IPS-15b (cell line): ENCODE results near the gene ZNF280C.

Source experiments
- H3K27me3 ChIP-seq: one replicate; pipeline ENCODE4 v1.6.1; 2013; ENCODE audit warnings: low read length; ENCODE audit not compliant: control insufficient read depth, insufficient read depth
- H3K36me3 ChIP-seq: one replicate; pipeline ENCODE4 v1.6.1; 2013; ENCODE audit warnings: low read length; ENCODE audit not compliant: control insufficient read depth, insufficient read depth
- H3K4me1 ChIP-seq: one replicate; pipeline ENCODE4 v1.6.1; 2013; ENCODE audit warnings: mild to moderate bottlenecking, low read length; ENCODE audit not compliant: control insufficient read depth, insufficient read depth
- H3K4me3 ChIP-seq: one replicate; pipeline ENCODE4 v1.5.1; 2013; ENCODE audit warnings: low read depth, low read length
- H3K9ac ChIP-seq: one replicate; pipeline ENCODE4 v1.6.1; 2013; ENCODE audit warnings: low read depth, mild to moderate bottlenecking, low read length
- H3K9me3 ChIP-seq: one replicate; pipeline ENCODE4 v1.6.1; 2013; ENCODE audit warnings: mild to moderate bottlenecking, low read length; ENCODE audit not compliant: control insufficient read depth, insufficient read depth

The ZNF280C gene

DNA sequence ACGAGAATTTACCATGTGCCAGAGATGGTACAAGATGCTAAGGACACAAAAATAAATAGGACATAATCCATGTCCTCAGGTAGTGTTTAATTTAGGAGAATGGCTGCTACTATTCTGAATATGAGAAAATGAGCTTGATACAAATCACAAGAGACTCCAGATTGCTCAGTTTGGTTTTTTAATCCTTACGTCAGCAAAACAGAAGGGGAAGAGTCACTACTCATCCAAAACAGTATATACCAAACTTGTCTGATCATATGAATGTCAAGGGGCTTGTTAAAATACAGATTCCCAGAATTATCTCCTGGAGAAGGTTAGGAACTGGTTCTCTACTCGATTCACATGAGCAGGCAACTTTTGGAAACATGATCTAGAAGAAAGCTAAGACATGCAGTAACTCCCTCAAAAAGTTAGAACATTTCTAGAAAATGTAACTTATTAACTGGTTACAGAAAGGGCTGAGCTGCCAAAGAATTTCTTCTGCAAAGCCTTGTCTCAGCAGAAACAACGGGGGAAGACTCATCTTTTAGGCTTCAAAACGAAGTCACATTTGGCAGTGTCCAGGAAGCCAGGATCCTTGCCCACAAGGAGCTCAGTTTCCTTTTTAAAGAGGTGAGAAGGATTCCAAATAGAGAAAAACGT lies 106.5 kb downstream of the ZNF280C start:
- Histone ChIP-seq H3K36me3 (peaks cover 3% of the 10 kb centered on the region), H3K9ac (no peak overlapping the region), H3K4me1 (no peaks in the 10 kb centered on the region), H3K27me3 (no peaks in the 10 kb centered on the region), H3K9me3 (no peaks in the 10 kb centered on the region), H3K4me3 (no peak overlapping the region)

DNA sequence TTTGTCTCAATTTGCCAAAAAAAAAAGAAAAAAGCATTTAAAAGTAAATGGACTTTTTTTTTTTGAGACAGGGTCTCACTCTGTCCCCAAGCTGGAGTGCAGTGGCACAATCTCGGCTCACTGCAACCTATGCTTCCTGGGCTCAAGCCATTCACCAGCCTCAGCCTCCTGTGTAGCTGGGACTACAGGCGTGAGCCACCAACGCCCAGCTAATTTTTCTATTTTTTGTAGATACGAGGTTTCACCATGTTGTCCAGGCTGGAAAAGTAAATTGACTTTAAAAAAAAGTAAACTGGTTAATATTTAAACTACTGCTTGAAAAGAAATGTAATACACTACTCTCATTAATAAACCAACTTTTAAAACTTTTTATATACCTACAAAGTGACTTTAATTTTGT lies 108.9 kb downstream of the ZNF280C start:
- Histone ChIP-seq H3K36me3 (peaks cover 4% of the 10 kb centered on the region), H3K9ac (no peak overlapping the region), H3K4me1 (no peaks in the 10 kb centered on the region), H3K27me3 (no peaks in the 10 kb centered on the region), H3K9me3 (no peaks in the 10 kb centered on the region), H3K4me3 (no peak overlapping the region)

DNA sequence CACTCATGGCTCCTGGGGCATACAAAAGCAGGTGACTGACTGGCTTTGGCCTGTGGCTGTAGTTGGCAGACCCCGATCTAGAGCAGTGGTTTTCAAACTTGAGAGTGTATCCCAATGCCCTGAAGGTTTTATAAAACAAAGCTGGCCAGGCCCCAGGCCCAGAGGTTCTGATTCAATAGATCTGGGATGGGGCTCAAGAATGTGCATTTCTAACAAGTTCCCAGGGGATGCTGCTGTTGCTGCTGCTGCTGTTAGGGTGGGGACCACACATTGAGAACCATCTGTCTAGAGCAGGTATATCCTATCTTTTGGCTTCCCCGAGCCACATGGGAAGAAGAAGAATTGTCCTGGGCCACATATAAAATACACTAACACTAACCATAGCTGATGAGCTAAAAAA lies 110.4 kb downstream of the ZNF280C start:
- H3K4me3 ChIP-seq = no peak overlapping the region
- no peaks in the 10 kb centered on the region for H3K9me3 ChIP-seq
- H3K9ac ChIP-seq = no peak overlapping the region
- no peaks in the 10 kb centered on the region for H3K27me3 ChIP-seq
- H3K4me1 ChIP-seq = no peaks in the 10 kb centered on the region
- peaks cover 4% of the 10 kb centered on the region for H3K36me3 ChIP-seq

DNA sequence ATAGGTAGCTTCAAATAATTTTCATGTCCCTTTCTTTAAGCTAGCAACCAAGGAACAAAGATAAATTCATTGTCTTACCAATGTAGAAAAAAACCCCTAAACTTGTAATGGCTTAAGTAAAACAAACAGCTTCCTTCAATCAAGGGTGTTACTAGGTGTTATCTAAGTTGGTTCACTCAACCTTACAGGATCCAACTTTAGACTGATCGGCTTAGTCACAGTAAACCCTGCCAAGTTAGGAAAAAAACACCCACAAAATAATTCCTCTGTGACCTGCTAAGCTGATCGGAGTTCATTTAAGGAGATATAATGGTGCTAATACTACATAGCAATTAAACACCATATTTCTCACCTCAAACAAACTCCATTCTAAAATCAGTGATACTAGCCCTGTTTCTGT lies 113.1 kb downstream of the ZNF280C start:
- no peaks in the 10 kb centered on the region for H3K4me1 ChIP-seq
- H3K9ac ChIP-seq = no peak overlapping the region
- no peaks in the 10 kb centered on the region for H3K27me3 ChIP-seq
- peaks cover 4% of the 10 kb centered on the region for H3K36me3 ChIP-seq
- no peak overlapping the region for H3K4me3 ChIP-seq
- no peaks in the 10 kb centered on the region for H3K9me3 ChIP-seq
